ENCODE results near the gene TSSK3. TPM values are rescaled to one million over a fixed set of nuclear protein-coding genes. Genes with fewer than 3 reads are reported as not detected.

Gene TSSK3
- total RNA-seq, 4 donors from 2014 or later = 0.86 to 2.7 (median 1.3) TPM; not detected in 1

GRCh38 chr1:32398401-32398800, 36.1 kb downstream of the TSSK3 start:
- Histone ChIP-seq H3K4me3 (no peak overlapping the region), H3K36me3 (no peaks in the 10 kb centered on the region), H3K4me1 (peaks cover 15% of the 10 kb centered on the region), H3K27ac (no peak overlapping the region), H3K27me3 (no peaks in the 10 kb centered on the region), H3K9me3 (no peaks in the 10 kb centered on the region)
- no peak for TF ChIP-seq CTCF (IDR thresholded peaks at IDR 0.05)
- TF ChIP-seq EP300 (IDR thresholded peaks at IDR 0.05) = no peak
- no peak for TF ChIP-seq POLR2A (IDR thresholded peaks at IDR 0.05)
- TF ChIP-seq POLR2AphosphoS5 (IDR thresholded peaks at IDR 0.05) = no peak
- 77% methylated on average over 2 of the region's 2 CpGs for WGBS
- peak in 1 of 2 donors; percentile 7 for DNase-seq (ENCODE audit: low spot score in 2 of 2)

- Histone ChIP-seq H3K27me3 (no peaks in the 10 kb centered on the region), H3K36me3 (no peaks in the 10 kb centered on the region), H3K9me3 (no peaks in the 10 kb centered on the region), H3K4me1 (peaks cover 10% of the 10 kb centered on the region), H3K4me3 (no peak overlapping the region), H3K27ac (no peak overlapping the region)
- 79% methylated on average over 4 of the region's 4 CpGs for WGBS
- DNase-seq (ENCODE audit: low spot score in 2 of 2) = peak in 1 of 2 donors; percentile 6
- TF ChIP-seq POLR2AphosphoS5 (IDR thresholded peaks at IDR 0.05) (no peak), EP300 (IDR thresholded peaks at IDR 0.05) (no peak), POLR2A (IDR thresholded peaks at IDR 0.05) (no peak), CTCF (IDR thresholded peaks at IDR 0.05) (no peak)
Measured at GRCh38 chr1:32399843-32400242, 37.5 kb downstream of the TSSK3 start.

GRCh38 chr1:32400876-32401631, 38.7 kb downstream of the TSSK3 start:
- DNase-seq (ENCODE audit: low spot score in 2 of 2) = peak; percentile 92 to 93
- H3K4me3 ChIP-seq = no peak overlapping the region
- 32% methylated on average over 13 of the region's 13 CpGs for WGBS
- no peaks in the 10 kb centered on the region for H3K9me3 ChIP-seq
- no peak for TF ChIP-seq POLR2AphosphoS5 (IDR thresholded peaks at IDR 0.05)
- no peak for TF ChIP-seq POLR2A (IDR thresholded peaks at IDR 0.05)
- peak; percentile 89 to 90 for TF ChIP-seq CTCF (IDR thresholded peaks at IDR 0.05)
- H3K27ac ChIP-seq = peak overlapping the region; percentile 59
- H3K36me3 ChIP-seq = no peaks in the 10 kb centered on the region
- H3K27me3 ChIP-seq = no peaks in the 10 kb centered on the region
- H3K4me1 ChIP-seq = no peaks in the 10 kb centered on the region

GRCh38 chr1:32404946-32405345, 42.6 kb downstream of the TSSK3 start:
- TF ChIP-seq EP300 (IDR thresholded peaks at IDR 0.05) (no peak), POLR2AphosphoS5 (IDR thresholded peaks at IDR 0.05) (no peak), CTCF (IDR thresholded peaks at IDR 0.05) (no peak), POLR2A (IDR thresholded peaks at IDR 0.05) (no peak)
- Histone ChIP-seq H3K4me3 (no peak overlapping the region), H3K4me1 (no peaks in the 10 kb centered on the region), H3K27ac (no peak overlapping the region), H3K27me3 (no peaks in the 10 kb centered on the region), H3K36me3 (no peaks in the 10 kb centered on the region), H3K9me3 (no peaks in the 10 kb centered on the region)
- no peak for DNase-seq (ENCODE audit: low spot score in 2 of 2)
- 39% methylated on average over 2 of the region's 2 CpGs for WGBS

- Histone ChIP-seq H3K9me3 (no peaks in the 10 kb centered on the region), H3K27me3 (no peaks in the 10 kb centered on the region), H3K36me3 (no peaks in the 10 kb centered on the region), H3K4me3 (no peak overlapping the region), H3K27ac (no peak overlapping the region), H3K4me1 (no peaks in the 10 kb centered on the region)
- no peak for DNase-seq (ENCODE audit: low spot score in 2 of 2)
- WGBS = 83% methylated on average over 4 of the region's 4 CpGs
- TF ChIP-seq EP300 (IDR thresholded peaks at IDR 0.05) = no peak
- no peak for TF ChIP-seq POLR2A (IDR thresholded peaks at IDR 0.05)
- no peak for TF ChIP-seq POLR2AphosphoS5 (IDR thresholded peaks at IDR 0.05)
- TF ChIP-seq CTCF (IDR thresholded peaks at IDR 0.05) = no peak
Measured at GRCh38 chr1:32405672-32406467, 43.5 kb downstream of the TSSK3 start.
